Neutrophil (primary cell): ENCODE results near the gene RNF13.

Source experiments
- H3K27ac ChIP-seq: fragments of 200-600 bp; sonication (generic); 2 replicates; pipeline ENCODE4 v1.5.1; 2016; ENCODE audit warnings: mild to moderate bottlenecking, moderate library complexity
- H3K27me3 ChIP-seq: fragments of 200-600 bp; sonication (generic); 2 replicates; pipeline ENCODE4 v1.6.0; 2016; ENCODE audit warnings: mild to moderate bottlenecking
- H3K36me3 ChIP-seq: fragments of 200-600 bp; sonication (generic); 2 replicates; pipeline ENCODE4 v1.5.1; 2017
- H3K4me1 ChIP-seq, 2 experiments: fragments of 200-600 bp in 1 of 2; sonication (generic) in 1 of 2; 1 replicate in 1 of 2; 2 replicates in 1 of 2; pipeline versions ENCODE4 v1.5.1 to v1.6.1; 2013 to 2016; ENCODE audit warnings: low read depth in 1 of 2, low read length in 1 of 2, mild to moderate bottlenecking in 1 of 2, moderate library complexity in 1 of 2; ENCODE audit not compliant: control insufficient read depth in 1 of 2, insufficient read depth in 1 of 2
- H3K4me3 ChIP-seq, 2 experiments: fragments of 200-600 bp in 1 of 2; sonication (generic) in 1 of 2; 1 replicate in 1 of 2; 2 replicates in 1 of 2; pipeline ENCODE4 v1.5.1; 2013 to 2016; ENCODE audit warnings: low read depth in 1 of 2, low read length in 1 of 2, mild to moderate bottlenecking in 1 of 2, moderate library complexity in 1 of 2
- H3K9me3 ChIP-seq: fragments of 200-600 bp; sonication (generic); 2 replicates; pipeline ENCODE4 v1.5.1; 2016
- CTCF ChIP-seq: fragments of 200-600 bp; sonication (generic); IDR thresholded peaks from 2 replicates; pipeline ENCODE4 v1.5.1; 2016; ENCODE audit warnings: antibody characterized with exemption

RNF13 gene

GRCh38 chr3:149983628-149984027 is 170.6 kb downstream of the RNF13 start:
- Histone ChIP-seq H3K36me3 (no peaks in the 10 kb centered on the region), H3K27me3 (peaks cover 8% of the 10 kb centered on the region), H3K9me3 (no peaks in the 10 kb centered on the region), H3K4me1 (no peaks in the 10 kb centered on the region), H3K27ac (no peak overlapping the region), H3K4me3 (no peak overlapping the region)
- TF ChIP-seq CTCF: no peak

- H3K9me3 ChIP-seq: no peaks in the 10 kb centered on the region
- H3K27me3 ChIP-seq: peaks cover 6% of the 10 kb centered on the region
- no peaks in the 10 kb centered on the region for H3K36me3 ChIP-seq
- H3K27ac ChIP-seq: no peak overlapping the region
- no peak for TF ChIP-seq CTCF
- no peak overlapping the region for H3K4me3 ChIP-seq
- no peaks in the 10 kb centered on the region for H3K4me1 ChIP-seq
Observed at GRCh38 chr3:149989307-149989706, 176.3 kb downstream of the RNF13 start.

GRCh38 chr3:149990423-149990948 is 177.5 kb downstream of the RNF13 start:
- Histone ChIP-seq H3K27ac (no peak overlapping the region), H3K27me3 (peaks cover 6% of the 10 kb centered on the region), H3K9me3 (no peaks in the 10 kb centered on the region), H3K36me3 (no peaks in the 10 kb centered on the region), H3K4me3 (no peak overlapping the region), H3K4me1 (no peaks in the 10 kb centered on the region)
- no peak for TF ChIP-seq CTCF

- Histone ChIP-seq H3K4me1 (no peaks in the 10 kb centered on the region), H3K36me3 (no peaks in the 10 kb centered on the region), H3K4me3 (no peak overlapping the region), H3K9me3 (no peaks in the 10 kb centered on the region), H3K27ac (no peak overlapping the region), H3K27me3 (peaks cover 5% of the 10 kb centered on the region)
- TF ChIP-seq CTCF: no peak
Observed at GRCh38 chr3:149992416-149993058, 179.5 kb downstream of the RNF13 start.

- no peak for TF ChIP-seq CTCF
- no peaks in the 10 kb centered on the region for H3K36me3 ChIP-seq
- H3K27ac ChIP-seq: no peak overlapping the region
- H3K9me3 ChIP-seq: no peaks in the 10 kb centered on the region
- H3K27me3 ChIP-seq: no peaks in the 10 kb centered on the region
- no peaks in the 10 kb centered on the region for H3K4me1 ChIP-seq
- no peak overlapping the region for H3K4me3 ChIP-seq
Observed at GRCh38 chr3:149998946-149999345, 185.9 kb downstream of the RNF13 start.
